B cell (primary cell): Measurements from ENCODE around the gene SLC16A12. TPM values are rescaled to one million over a fixed set of nuclear protein-coding genes. Genes with fewer than 3 reads are reported as not detected.

Source experiments
- ATAC-seq: fragments of 200-7000 bp; cut with Tn5 transposase; one replicate; pipeline ENCODE4 v1.10.0; 2021; ENCODE audit warnings: low read depth, mild to moderate bottlenecking, moderate number of reproducible peaks, moderate library complexity
- CTCF ChIA-PET: fragments of 350-600 bp; sonication (Branson Sonifier 250); formaldehyde crosslinking; loops from one replicate; lab custom pipeline; 2021; ENCODE audit warnings: antibody characterized with exemption, inconsistent platforms; lab: Charles Lee
- POLR2A ChIA-PET: fragments of 350-600 bp; sonication (Branson Sonifier 250); formaldehyde crosslinking; loops from one replicate; lab custom pipeline; 2021; ENCODE audit warnings: antibody characterized with exemption; lab: Charles Lee
- DNase-seq: peaks from one replicate; pipeline ENCODE4 v3.0.0; 2013
- H2AFZ ChIP-seq: 2 replicates; pipeline ENCODE4 v1.6.1; 2012; ENCODE audit warnings: mild to moderate bottlenecking, low read depth, low read length; ENCODE audit not compliant: insufficient read depth, poor library complexity, severe bottlenecking
- H3K27ac ChIP-seq, 2 donors: 1 replicate in 1 of 2; 2 replicates in 1 of 2; pipeline ENCODE4 v1.5.1; 2012 to 2013; ENCODE audit warnings: low read length in 2 of 2, mild to moderate bottlenecking in 2 of 2, moderate library complexity in 1 of 2
- H3K27me3 ChIP-seq, 4 experiments: fragments of 200-600 bp in 1 of 4; sonication (generic) in 1 of 4; replicated peaks in 1 of 4; 1 replicate in 2 of 4; 2 replicates in 2 of 4; pipeline versions ENCODE4 v1.6.1 to v1.7.0; 2013 to 2016; ENCODE audit warnings: low read length in 3 of 4, mild to moderate bottlenecking in 2 of 4, mixed read lengths in 1 of 4, moderate library complexity in 1 of 4; ENCODE audit not compliant: insufficient read depth in 4 of 4, control insufficient read depth in 3 of 4; ENCODE audit errors: control extremely low read depth in 1 of 4
- H3K36me3 ChIP-seq, 2 experiments: replicated peaks in 1 of 2; 1 replicate in 1 of 2; 2 replicates in 1 of 2; pipeline versions ENCODE4 v1.6.1 to v1.7.1; 2013; ENCODE audit warnings: low read length in 1 of 2; ENCODE audit not compliant: insufficient read depth in 2 of 2, control insufficient read depth in 1 of 2; ENCODE audit errors: control extremely low read depth in 1 of 2, extremely low read depth in 1 of 2
- H3K4me1 ChIP-seq, 2 donors: fragments of 200-600 bp in 1 of 2; sonication (generic) in 1 of 2; 1 replicate in 1 of 2; 2 replicates in 1 of 2; pipeline versions ENCODE4 v1.5.1 to v1.6.1; 2013 to 2017; ENCODE audit warnings: low read length in 2 of 2; ENCODE audit not compliant: control insufficient read depth in 2 of 2, insufficient read depth in 2 of 2
- H3K4me2 ChIP-seq: replicated peaks from 2 replicates; pipeline ENCODE3; 2012; ENCODE audit warnings: mild to moderate bottlenecking, low read depth, low read length; ENCODE audit not compliant: poor library complexity, severe bottlenecking
- H3K4me3 ChIP-seq, 5 experiments: fragments of 200-600 bp in 1 of 5; sonication (generic) in 1 of 5; 1 replicate in 3 of 5; 2 replicates in 2 of 5; pipeline versions ENCODE4 v1.5.1 to v1.7.0; 2011 to 2016; ENCODE audit warnings: low read length in 4 of 5, mild to moderate bottlenecking in 4 of 5, low read depth in 2 of 5, control low read depth in 1 of 5, moderate library complexity in 1 of 5; ENCODE audit not compliant: insufficient read depth in 1 of 5; ENCODE audit errors: control extremely low read depth in 1 of 5, extremely low read depth in 1 of 5
- H3K79me2 ChIP-seq: fragments of 200-600 bp; sonication (generic); one replicate; pipeline ENCODE4 v1.6.0; 2016; ENCODE audit warnings: low read length; ENCODE audit not compliant: control insufficient read depth, insufficient read depth
- H3K9ac ChIP-seq: fragments of 200-600 bp; sonication (generic); 2 replicates; pipeline ENCODE4 v1.6.1; 2017; ENCODE audit warnings: mild to moderate bottlenecking, low read length, moderate library complexity
- H3K9me3 ChIP-seq, 3 donors: one replicate each; pipeline versions ENCODE4 v1.6.1 to v1.7.1; 2013; ENCODE audit warnings: low read length in 2 of 3; ENCODE audit not compliant: control insufficient read depth in 2 of 3, insufficient read depth in 1 of 3; ENCODE audit errors: control extremely low read depth in 1 of 3
- H4K20me1 ChIP-seq: 2 replicates; pipeline ENCODE4 v1.6.0; 2012; ENCODE audit warnings: mild to moderate bottlenecking, low read length; ENCODE audit not compliant: insufficient read depth, control insufficient read depth, poor library complexity, severe bottlenecking
- H3K27ac Mint-ChIP-seq: one replicate; pipeline ENCODE4 v1.8.0; 2021; ENCODE audit warnings: mixed read lengths
- H3K27me3 Mint-ChIP-seq: one replicate; pipeline ENCODE4 v1.8.0; 2021; ENCODE audit warnings: mixed read lengths
- H3K4me1 Mint-ChIP-seq: one replicate; pipeline ENCODE4 v1.8.0; 2021; ENCODE audit warnings: mixed read lengths
- H3K4me3 Mint-ChIP-seq: one replicate; pipeline ENCODE4 v1.8.0; 2021; ENCODE audit warnings: mixed read lengths
- H3K9me3 Mint-ChIP-seq: one replicate; pipeline ENCODE4 v1.8.0; 2022; ENCODE audit warnings: mixed read lengths; ENCODE audit not compliant: insufficient read depth
- CTCF ChIP-seq: fragments of 200-600 bp; IDR thresholded peaks from one replicate; pipeline ENCODE4 v1.8.0; 2022; ENCODE audit warnings: antibody characterized with exemption, mild to moderate bottlenecking
- EZH2 ChIP-seq: IDR thresholded peaks from 2 replicates; pipeline ENCODE4 v1.6.1; 2012; ENCODE audit warnings: borderline replicate concordance, low read depth, mild to moderate bottlenecking, moderate library complexity, low read length; ENCODE audit not compliant: insufficient read depth, poor library complexity, severe bottlenecking
- WGBS: methylation state at CpG from one replicate; pipeline ENCODE4 v1.1.5; 2013; ENCODE audit warnings: missing lambda C conversion rate; ENCODE audit not compliant: insufficient coverage; 5-methylcytosine and 5-hydroxymethylcytosine counted together
- intact Hi-C: fragments of 100-400 bp; cut with micrococcal nuclease; formaldehyde crosslinking; loops from one replicate; pipeline ENCODE4 v1.10.0; 2022
- polyA plus RNA-seq: library from polyadenylated mRNA; depleted of rRNA; stranded (reverse); fragments of >200 nt; gene quantifications from 2 replicates; pipeline ENCODE4 v1.2.3, GENCODE V29; 2012
- total RNA-seq, 2 donors: library from RNA; stranded (reverse); fragments of 120-200 nt in 1 of 2; gene quantifications; 1 replicate in 1 of 2; 2 replicates in 1 of 2; pipeline versions ENCODE4 v1.2.3 to v1.2.4, GENCODE V29; 2013 to 2022

Gene SLC16A12
- total and polyA plus RNA-seq, 2 donors (not counting 1 experiment from before 2014, with no cell fraction given): not detected

GRCh38 chr10:89582022-89582421 is 46.6 kb upstream of the SLC16A12 start:
- Histone ChIP-seq H3K79me2 (no peaks in the 10 kb centered on the region), H3K9ac (no peak overlapping the region), H3K4me3 (no peak overlapping the region), H3K4me2 (no peak overlapping the region), H4K20me1 (no peaks in the 10 kb centered on the region), H3K4me1 (no peaks in the 10 kb centered on the region), H3K36me3 (no peaks in the 10 kb centered on the region), H2AFZ (no peak overlapping the region), H3K9me3 (no peaks in the 10 kb centered on the region), H3K27ac (no peak overlapping the region), H3K27me3 (no peaks in the 10 kb centered on the region)
- Mint-ChIP-seq H3K9me3 (no peaks in the 10 kb centered on the region), H3K27ac (no peak overlapping the region), H3K4me3 (no peak overlapping the region), H3K4me1 (no peaks in the 10 kb centered on the region), H3K27me3 (no peaks in the 10 kb centered on the region)
- WGBS: no CpG with 5 or more reads among the region's 1 CpG
- DNase-seq (no peak), ATAC-seq (no peak)
- TF ChIP-seq CTCF: no peak
- no peak for TF ChIP-seq EZH2
- intact Hi-C loops: no loop called here
- ChIA-PET CTCF (interaction anchor here (1.3 to 1.5 kb wide), 2 partner anchors 13 to 17 kb away, joined by 4 to 5 read pairs; no protein-coding TSS in a partner anchor), POLR2A (no interaction called here)

GRCh38 chr10:89580243-89580642 is 44.8 kb upstream of the SLC16A12 start:
- no peaks in the 10 kb centered on the region for H3K9me3 ChIP-seq
- TF ChIP-seq CTCF (no peak), EZH2 (no peak)
- H3K4me1 Mint-ChIP-seq: no peaks in the 10 kb centered on the region
- POLR2A ChIA-PET: no interaction called here
- intact Hi-C loops: no loop called here
- H3K27me3 Mint-ChIP-seq: no peaks in the 10 kb centered on the region
- no peaks in the 10 kb centered on the region for H3K27me3 ChIP-seq
- no peak overlapping the region for H3K4me3 ChIP-seq
- DNase-seq (no peak), ATAC-seq (no peak)
- no peaks in the 10 kb centered on the region for H3K79me2 ChIP-seq
- WGBS: 100% methylated on average over 3 of the region's 4 CpGs
- no peak overlapping the region for H3K4me3 Mint-ChIP-seq
- H3K4me1 ChIP-seq: no peaks in the 10 kb centered on the region
- no peak overlapping the region for H3K9ac ChIP-seq
- H3K27ac Mint-ChIP-seq: no peak overlapping the region
- H3K4me2 ChIP-seq: no peak overlapping the region
- H2AFZ ChIP-seq: no peak overlapping the region
- H3K36me3 ChIP-seq: no peaks in the 10 kb centered on the region
- no peak overlapping the region for H3K27ac ChIP-seq
- no peaks in the 10 kb centered on the region for H4K20me1 ChIP-seq
- CTCF ChIA-PET: no interaction called here
- no peaks in the 10 kb centered on the region for H3K9me3 Mint-ChIP-seq
